Measurements from ENCODE around the gene TCF7L1. TPM values are rescaled to one million over a fixed set of nuclear protein-coding genes. Genes with fewer than 3 reads are reported as not detected.

TCF7L1 gene
- total RNA-seq, 1 experiment from 2014 or later, result 30.4 TPM

DNA sequence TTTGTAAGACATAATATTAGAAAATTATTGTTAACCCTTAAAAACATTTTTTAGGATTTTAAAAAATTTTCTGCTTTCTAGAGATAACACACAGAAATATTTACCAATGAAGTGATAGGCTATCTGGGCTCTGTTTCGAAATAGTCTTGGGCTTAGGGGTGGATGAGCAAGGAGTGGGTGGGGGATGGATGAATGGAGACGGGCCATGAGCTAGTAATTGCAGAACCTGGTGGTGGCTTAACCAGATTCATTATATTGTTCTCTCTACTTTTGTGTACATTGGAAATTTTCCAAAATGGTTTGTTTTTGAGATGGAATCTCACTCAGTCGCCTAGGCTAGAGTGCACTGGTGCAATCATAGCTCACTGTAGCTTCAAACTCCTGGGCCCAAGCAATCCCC lies 89.6 kb downstream of the TCF7L1 start:
- POLR2A ChIA-PET, result no interaction called here
- Histone ChIP-seq H3K27me3 (ENCODE audit: control insufficient read depth, insufficient read depth, low read length) (no peaks in the 10 kb centered on the region), H3K27ac (ENCODE audit: low read length) (no peak overlapping the region), H3K4me1 (ENCODE audit: control insufficient read depth, insufficient read depth, low read length) (no peaks in the 10 kb centered on the region; the same call in 1 of the 2 replicates), H3K36me3 (ENCODE audit: control insufficient read depth, insufficient read depth, low read length) (no peaks in the 10 kb centered on the region), H3K9me3 (ENCODE audit: control insufficient read depth, insufficient read depth, low read depth, low read length) (no peaks in the 10 kb centered on the region), H3K4me3 (ENCODE audit: low read depth in 2 of 2, low read length in 2 of 2) (no peak overlapping the region)
- CTCF ChIA-PET, result no interaction called here
- intact Hi-C loops (cut with micrococcal nuclease; ENCODE audit: unreplicated experiment), result no loop called here
- BruUV-seq (replicated peaks), result no TSS peak
- no peak for TF ChIP-seq POLR2AphosphoS5 (IDR thresholded peaks at IDR 0.05; ENCODE audit: low read depth, low read length)
- no peak for TF ChIP-seq SIN3A (IDR thresholded peaks at IDR 0.05; ENCODE audit: borderline replicate concordance, insufficient read depth, low read depth, low read length)
- no peak for TF ChIP-seq CTCF (IDR thresholded peaks at IDR 0.05)
- no peak for TF ChIP-seq TCF7L2 (IDR thresholded peaks at IDR 0.05; ENCODE audit: low read depth, low read length)
- TF ChIP-seq, protein P1, sequence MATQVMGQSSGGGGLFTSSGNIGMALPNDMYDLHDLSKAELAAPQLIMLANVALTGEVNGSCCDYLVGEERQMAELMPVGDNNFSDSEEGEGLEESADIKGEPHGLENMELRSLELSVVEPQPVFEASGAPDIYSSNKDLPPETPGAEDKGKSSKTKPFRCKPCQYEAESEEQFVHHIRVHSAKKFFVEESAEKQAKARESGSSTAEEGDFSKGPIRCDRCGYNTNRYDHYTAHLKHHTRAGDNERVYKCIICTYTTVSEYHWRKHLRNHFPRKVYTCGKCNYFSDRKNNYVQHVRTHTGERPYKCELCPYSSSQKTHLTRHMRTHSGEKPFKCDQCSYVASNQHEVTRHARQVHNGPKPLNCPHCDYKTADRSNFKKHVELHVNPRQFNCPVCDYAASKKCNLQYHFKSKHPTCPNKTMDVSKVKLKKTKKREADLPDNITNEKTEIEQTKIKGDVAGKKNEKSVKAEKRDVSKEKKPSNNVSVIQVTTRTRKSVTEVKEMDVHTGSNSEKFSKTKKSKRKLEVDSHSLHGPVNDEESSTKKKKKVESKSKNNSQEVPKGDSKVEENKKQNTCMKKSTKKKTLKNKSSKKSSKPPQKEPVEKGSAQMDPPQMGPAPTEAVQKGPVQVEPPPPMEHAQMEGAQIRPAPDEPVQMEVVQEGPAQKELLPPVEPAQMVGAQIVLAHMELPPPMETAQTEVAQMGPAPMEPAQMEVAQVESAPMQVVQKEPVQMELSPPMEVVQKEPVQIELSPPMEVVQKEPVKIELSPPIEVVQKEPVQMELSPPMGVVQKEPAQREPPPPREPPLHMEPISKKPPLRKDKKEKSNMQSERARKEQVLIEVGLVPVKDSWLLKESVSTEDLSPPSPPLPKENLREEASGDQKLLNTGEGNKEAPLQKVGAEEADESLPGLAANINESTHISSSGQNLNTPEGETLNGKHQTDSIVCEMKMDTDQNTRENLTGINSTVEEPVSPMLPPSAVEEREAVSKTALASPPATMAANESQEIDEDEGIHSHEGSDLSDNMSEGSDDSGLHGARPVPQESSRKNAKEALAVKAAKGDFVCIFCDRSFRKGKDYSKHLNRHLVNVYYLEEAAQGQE (IDR thresholded peaks at IDR 0.05; ENCODE audit: insufficient read depth in 1 of 2, low read depth in 2 of 2, low read length in 1 of 2), result no peak
- ATAC-seq, result peak; percentile 30; the same call in 1 of the 2 replicates
- in situ Hi-C loops (cut with HindIII; ENCODE audit: low pct_unique_long_range_greater_than_20kb, low sequenced_read_pairs), result no loop called here
- no peak for DNase-seq (ENCODE audit: low read depth, low spot score)

GRCh38 chr2:85226783-85227182 lies 93.6 kb downstream of the TCF7L1 start:
- no peaks in the 10 kb centered on the region for H3K27me3 ChIP-seq (ENCODE audit: control insufficient read depth, insufficient read depth, low read length)
- ChIA-PET POLR2A (no interaction called here), CTCF (no interaction called here)
- no peak overlapping the region for H3K27ac ChIP-seq (ENCODE audit: low read length)
- intact Hi-C loops (cut with micrococcal nuclease; ENCODE audit: unreplicated experiment) (no loop called here), in situ Hi-C loops (cut with HindIII; ENCODE audit: low pct_unique_long_range_greater_than_20kb, low sequenced_read_pairs) (no loop called here)
- TF ChIP-seq CTCF (IDR thresholded peaks at IDR 0.05) (no peak), TCF7L2 (IDR thresholded peaks at IDR 0.05; ENCODE audit: low read depth, low read length) (no peak), SIN3A (IDR thresholded peaks at IDR 0.05; ENCODE audit: borderline replicate concordance, insufficient read depth, low read depth, low read length) (no peak), POLR2AphosphoS5 (IDR thresholded peaks at IDR 0.05; ENCODE audit: low read depth, low read length) (no peak)
- TF ChIP-seq, protein P1 (IDR thresholded peaks at IDR 0.05; ENCODE audit: insufficient read depth in 1 of 2, low read depth in 2 of 2, low read length in 1 of 2), result no peak
- H3K4me1 ChIP-seq (ENCODE audit: control insufficient read depth, insufficient read depth, low read length), result no peaks in the 10 kb centered on the region; the same call in 1 of the 2 replicates
- no peaks in the 10 kb centered on the region for H3K9me3 ChIP-seq (ENCODE audit: control insufficient read depth, insufficient read depth, low read depth, low read length)
- DNase-seq (ENCODE audit: low read depth, low spot score) (no peak), ATAC-seq (no peak)
- no TSS peak for BruUV-seq (replicated peaks)
- H3K4me3 ChIP-seq (ENCODE audit: low read depth in 2 of 2, low read length in 2 of 2), result no peak overlapping the region
- H3K36me3 ChIP-seq (ENCODE audit: control insufficient read depth, insufficient read depth, low read length), result no peaks in the 10 kb centered on the region

Data from Panc1 (cell line).